HepG2 (cell line): ENCODE data around the gene KCNH6. TPM values are rescaled to one million over a fixed set of nuclear protein-coding genes. Genes with fewer than 3 reads are reported as not detected.

Experiments
- CEBPG ChIP-seq: IDR thresholded peaks from 2 replicates; pipeline ENCODE4 v1.6.1; 2016
- FOXP1 ChIP-seq, 2 experiments: fragments of 450-650 bp in 1 of 2; IDR thresholded peaks; 2 replicates each; pipeline ENCODE4 v1.6.1; 2017 to 2018; ENCODE audit warnings: antibody characterized with exemption in 1 of 2
- HIVEP1 ChIP-seq: sonication (generic); formaldehyde crosslinking; IDR thresholded peaks from 2 replicates; pipeline ENCODE4 v1.4.0; 2020; ENCODE audit warnings: mild to moderate bottlenecking, missing genetic modification reagents
- IRF2 ChIP-seq: IDR thresholded peaks from 2 replicates; pipeline ENCODE4 v1.6.1; 2018; ENCODE audit warnings: missing genetic modification reagents, missing compliant biosample characterization
- NFKBIZ ChIP-seq: IDR thresholded peaks from 2 replicates; pipeline ENCODE4 v1.6.1; 2018; ENCODE audit warnings: missing genetic modification reagents, missing compliant biosample characterization
- ONECUT2 ChIP-seq: sonication (generic); formaldehyde crosslinking; IDR thresholded peaks from 2 replicates; pipeline ENCODE4 v1.4.0; 2020; ENCODE audit warnings: missing genetic modification reagents
- TBX3 ChIP-seq: fragments of 450-650 bp; IDR thresholded peaks from 2 replicates; pipeline ENCODE4 v1.6.1; 2017; ENCODE audit warnings: antibody characterized with exemption, mild to moderate bottlenecking, inconsistent platforms, borderline replicate concordance
- TCF12 ChIP-seq, 2 experiments: fragments of 450-650 bp in 1 of 2; sonication (generic) in 1 of 2; formaldehyde crosslinking in 1 of 2; IDR thresholded peaks; 2 replicates each; pipeline versions ENCODE4 v1.6.1 to v1.8.0; 2017 to 2022; ENCODE audit warnings: antibody characterized with exemption in 1 of 2, mild to moderate bottlenecking in 1 of 2, missing genetic modification reagents in 1 of 2, moderate library complexity in 1 of 2
- TGIF2 ChIP-seq: IDR thresholded peaks from 2 replicates; pipeline ENCODE4 v1.6.1; 2016; ENCODE audit warnings: control low read depth, missing compliant biosample characterization
- TSC22D2 ChIP-seq: sonication (generic); formaldehyde crosslinking; IDR thresholded peaks from 2 replicates; pipeline ENCODE4 v1.5.1; 2020; ENCODE audit warnings: missing genetic modification reagents, mild to moderate bottlenecking, borderline replicate concordance
- ZNF350 ChIP-seq: sonication (generic); formaldehyde crosslinking; IDR thresholded peaks from 2 replicates; pipeline ENCODE4 v1.4.0; 2020; ENCODE audit warnings: mild to moderate bottlenecking, low read depth, missing genetic modification reagents, borderline replicate concordance
- ZNF501 ChIP-seq: sonication (generic); formaldehyde crosslinking; IDR thresholded peaks from 2 replicates; pipeline ENCODE4 v1.5.1; 2020; ENCODE audit warnings: mild to moderate bottlenecking, moderate library complexity, missing genetic modification reagents
- ZNF569 ChIP-seq: sonication (generic); formaldehyde crosslinking; IDR thresholded peaks from 2 replicates; pipeline ENCODE4 v1.5.0; 2020; ENCODE audit warnings: mild to moderate bottlenecking, missing genetic modification reagents, moderate library complexity, borderline replicate concordance
- ZNF605 ChIP-seq: sonication (generic); formaldehyde crosslinking; IDR thresholded peaks from 2 replicates; pipeline ENCODE4 v1.8.0; 2022; ENCODE audit warnings: mild to moderate bottlenecking, missing genetic modification reagents
- ZNF883 ChIP-seq: sonication (generic); formaldehyde crosslinking; IDR thresholded peaks from 2 replicates; pipeline ENCODE4 v1.5.1; 2020; ENCODE audit warnings: mild to moderate bottlenecking, missing genetic modification reagents; ENCODE audit errors: not compliant biosample characterization
- polyA plus RNA-seq, 8 experiments: library from polyadenylated mRNA; depleted of rRNA in 3 of 8; stranded (reverse) in 7 of 8; unstranded in 1 of 8; fragments of >200 nt; fragmentation: Illumina TruSeq in 4 of 8; extraction: Trizol in 4 of 8; gene quantifications; 2 replicates each; pipeline versions ENCODE4 v1.2.1 to v1.2.3, GENCODE V29; 2011 to 2016; ENCODE audit warnings: low read depth in 4 of 8, missing spikeins in 1 of 8, mixed read lengths in 1 of 8; ENCODE audit not compliant: insufficient read depth in 1 of 8
- total RNA-seq, 5 experiments: library from RNA; depleted of rRNA; stranded (reverse); fragments of >200 nt; fragmentation: Illumina TruSeq; extraction: Trizol; gene quantifications; 2 replicates each; pipeline ENCODE4 v1.2.3, GENCODE V29; 2016; ENCODE audit warnings: low read depth in 1 of 5
- TF ChIP-seq, protein P1 (sequence below): sonication (generic); formaldehyde crosslinking; conservative IDR thresholded peaks from 2 replicates; pipeline ENCODE4 v1.8.1; 2023; ENCODE audit warnings: missing genetic modification reagents
- TF ChIP-seq, protein P2 (sequence below): sonication (generic); formaldehyde crosslinking; IDR thresholded peaks from 2 replicates; pipeline ENCODE4 v1.8.1; 2023; ENCODE audit warnings: mild to moderate bottlenecking, missing genetic modification reagents
- TF ChIP-seq, protein P3 (sequence below): IDR thresholded peaks from 2 replicates; pipeline ENCODE4 v1.6.1; 2016; ENCODE audit warnings: missing genetic modification reagents, missing compliant biosample characterization
- TF ChIP-seq, protein P4 (sequence below): sonication (generic); formaldehyde crosslinking; IDR thresholded peaks from 2 replicates; pipeline ENCODE4 v1.5.0; 2020; ENCODE audit warnings: mild to moderate bottlenecking, missing genetic modification reagents
- TF ChIP-seq, protein P5 (sequence below): sonication (generic); formaldehyde crosslinking; IDR thresholded peaks from 2 replicates; pipeline ENCODE4 v1.9.0; 2021; ENCODE audit warnings: missing genetic modification reagents, mild to moderate bottlenecking, borderline replicate concordance

KCNH6 gene
- total and polyA plus RNA-seq, 2 of the 13 experiments (the other 11 are each of a cell fraction or from before 2014, with no cell fraction given), result 0.05 to 0.18 TPM

DNA sequence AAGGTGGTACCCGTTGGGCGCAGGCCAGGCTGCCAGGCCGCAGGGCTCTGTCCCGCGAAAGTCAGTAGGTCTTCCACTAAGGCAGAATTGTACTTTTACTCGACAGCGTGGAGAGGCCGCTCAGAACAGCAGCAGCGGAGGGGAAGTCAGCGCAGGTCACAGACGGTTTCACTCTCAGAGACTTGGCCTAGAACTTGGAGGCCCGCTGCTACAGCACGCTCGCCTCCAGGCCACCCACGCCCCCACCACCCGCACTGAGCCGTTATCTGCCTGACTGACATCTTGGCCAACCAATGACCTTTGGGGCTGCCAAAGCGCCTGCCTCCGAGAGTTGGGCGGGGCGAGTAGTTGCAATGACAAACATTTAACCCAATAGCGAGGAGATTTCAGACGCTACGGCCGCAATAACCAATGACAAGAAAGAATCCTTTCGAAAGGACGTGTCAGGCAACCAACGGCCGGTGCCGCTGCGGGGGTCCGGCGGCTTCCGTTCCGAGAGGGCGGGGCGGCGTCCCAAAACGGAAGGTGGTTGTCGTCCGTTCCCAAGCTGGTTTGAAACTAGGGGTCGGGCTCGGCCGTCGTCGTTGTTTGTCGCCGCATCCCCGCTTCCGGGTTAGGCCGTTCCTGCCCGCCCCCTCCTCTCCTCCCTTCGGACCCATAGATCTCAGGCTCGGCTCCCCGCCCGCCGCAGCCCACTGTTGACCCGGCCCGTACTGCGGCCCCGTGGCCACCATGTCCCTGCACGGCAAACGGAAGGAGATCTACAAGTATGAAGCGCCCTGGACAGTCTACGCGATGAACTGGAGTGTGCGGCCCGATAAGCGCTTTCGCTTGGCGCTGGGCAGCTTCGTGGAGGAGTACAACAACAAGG is 27.0 kb downstream of the KCNH6 start, which contains the start of gene DCAF7 (continued):
- peak; percentile 40 for TF ChIP-seq ZNF883 (CRISPR knock-in tag)
- TF ChIP-seq, protein P1, sequence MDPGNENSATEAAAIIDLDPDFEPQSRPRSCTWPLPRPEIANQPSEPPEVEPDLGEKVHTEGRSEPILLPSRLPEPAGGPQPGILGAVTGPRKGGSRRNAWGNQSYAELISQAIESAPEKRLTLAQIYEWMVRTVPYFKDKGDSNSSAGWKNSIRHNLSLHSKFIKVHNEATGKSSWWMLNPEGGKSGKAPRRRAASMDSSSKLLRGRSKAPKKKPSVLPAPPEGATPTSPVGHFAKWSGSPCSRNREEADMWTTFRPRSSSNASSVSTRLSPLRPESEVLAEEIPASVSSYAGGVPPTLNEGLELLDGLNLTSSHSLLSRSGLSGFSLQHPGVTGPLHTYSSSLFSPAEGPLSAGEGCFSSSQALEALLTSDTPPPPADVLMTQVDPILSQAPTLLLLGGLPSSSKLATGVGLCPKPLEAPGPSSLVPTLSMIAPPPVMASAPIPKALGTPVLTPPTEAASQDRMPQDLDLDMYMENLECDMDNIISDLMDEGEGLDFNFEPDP (CRISPR knock-in tag), result no peak
- peak; percentile 97; the same call in 1 of the 2 replicates for TF ChIP-seq ZNF605 (CRISPR knock-in tag)
- no peak; the same call in 1 of the 2 replicates for TF ChIP-seq TGIF2
- peak; percentile 39 for TF ChIP-seq IRF2 (CRISPR knock-in tag)
- TF ChIP-seq ZNF350, result peak; percentile 83
- no peak; the same call in none of the 2 replicates for TF ChIP-seq NFKBIZ (CRISPR knock-in tag)
- TF ChIP-seq, protein P2, sequence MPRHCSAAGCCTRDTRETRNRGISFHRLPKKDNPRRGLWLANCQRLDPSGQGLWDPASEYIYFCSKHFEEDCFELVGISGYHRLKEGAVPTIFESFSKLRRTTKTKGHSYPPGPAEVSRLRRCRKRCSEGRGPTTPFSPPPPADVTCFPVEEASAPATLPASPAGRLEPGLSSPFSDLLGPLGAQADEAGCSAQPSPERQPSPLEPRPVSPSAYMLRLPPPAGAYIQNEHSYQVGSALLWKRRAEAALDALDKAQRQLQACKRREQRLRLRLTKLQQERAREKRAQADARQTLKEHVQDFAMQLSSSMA (CRISPR knock-in tag), result peak; percentile 57; the same call in 1 of the 2 replicates
- peak; percentile 48; the same call in 1 of the 2 replicates for TF ChIP-seq ONECUT2
- no peak for TF ChIP-seq TCF12 (IDR thresholded peaks at IDR 0.05)
- no peak; the same call in none of the 2 replicates for TF ChIP-seq TCF12 (CRISPR knock-in tag; IDR thresholded peaks at IDR 0.05)
- TF ChIP-seq, protein P3, sequence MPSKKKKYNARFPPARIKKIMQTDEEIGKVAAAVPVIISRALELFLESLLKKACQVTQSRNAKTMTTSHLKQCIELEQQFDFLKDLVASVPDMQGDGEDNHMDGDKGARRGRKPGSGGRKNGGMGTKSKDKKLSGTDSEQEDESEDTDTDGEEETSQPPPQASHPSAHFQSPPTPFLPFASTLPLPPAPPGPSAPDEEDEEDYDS, result peak; percentile 89
- TF ChIP-seq, protein P4, sequence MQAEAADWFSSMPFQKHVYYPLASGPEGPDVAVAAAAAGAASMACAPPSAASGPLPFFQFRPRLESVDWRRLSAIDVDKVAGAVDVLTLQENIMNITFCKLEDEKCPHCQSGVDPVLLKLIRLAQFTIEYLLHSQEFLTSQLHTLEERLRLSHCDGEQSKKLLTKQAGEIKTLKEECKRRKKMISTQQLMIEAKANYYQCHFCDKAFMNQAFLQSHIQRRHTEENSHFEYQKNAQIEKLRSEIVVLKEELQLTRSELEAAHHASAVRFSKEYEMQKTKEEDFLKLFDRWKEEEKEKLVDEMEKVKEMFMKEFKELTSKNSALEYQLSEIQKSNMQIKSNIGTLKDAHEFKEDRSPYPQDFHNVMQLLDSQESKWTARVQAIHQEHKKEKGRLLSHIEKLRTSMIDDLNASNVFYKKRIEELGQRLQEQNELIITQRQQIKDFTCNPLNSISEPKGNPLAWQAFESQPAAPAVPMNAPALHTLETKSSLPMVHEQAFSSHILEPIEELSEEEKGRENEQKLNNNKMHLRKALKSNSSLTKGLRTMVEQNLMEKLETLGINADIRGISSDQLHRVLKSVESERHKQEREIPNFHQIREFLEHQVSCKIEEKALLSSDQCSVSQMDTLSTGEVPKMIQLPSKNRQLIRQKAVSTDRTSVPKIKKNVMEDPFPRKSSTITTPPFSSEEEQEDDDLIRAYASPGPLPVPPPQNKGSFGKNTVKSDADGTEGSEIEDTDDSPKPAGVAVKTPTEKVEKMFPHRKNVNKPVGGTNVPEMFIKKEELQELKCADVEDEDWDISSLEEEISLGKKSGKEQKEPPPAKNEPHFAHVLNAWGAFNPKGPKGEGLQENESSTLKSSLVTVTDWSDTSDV (CRISPR knock-in tag), result no peak; the same call in 1 of the 2 replicates
- TF ChIP-seq, protein P5, sequence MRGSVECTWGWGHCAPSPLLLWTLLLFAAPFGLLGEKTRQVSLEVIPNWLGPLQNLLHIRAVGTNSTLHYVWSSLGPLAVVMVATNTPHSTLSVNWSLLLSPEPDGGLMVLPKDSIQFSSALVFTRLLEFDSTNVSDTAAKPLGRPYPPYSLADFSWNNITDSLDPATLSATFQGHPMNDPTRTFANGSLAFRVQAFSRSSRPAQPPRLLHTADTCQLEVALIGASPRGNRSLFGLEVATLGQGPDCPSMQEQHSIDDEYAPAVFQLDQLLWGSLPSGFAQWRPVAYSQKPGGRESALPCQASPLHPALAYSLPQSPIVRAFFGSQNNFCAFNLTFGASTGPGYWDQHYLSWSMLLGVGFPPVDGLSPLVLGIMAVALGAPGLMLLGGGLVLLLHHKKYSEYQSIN (CRISPR knock-in tag), result no peak
- peak; percentile 2; the same call in 1 of the 2 replicates for TF ChIP-seq CEBPG (CRISPR knock-in tag)
- no peak for TF ChIP-seq FOXP1 (IDR thresholded peaks at IDR 0.05)
- no peak for TF ChIP-seq FOXP1 (CRISPR knock-in tag; IDR thresholded peaks at IDR 0.05)
- TF ChIP-seq TBX3, result no peak
- 0 out of 2 replicates have a peak, but pooled peaks have one; percentile 75 for TF ChIP-seq TSC22D2 (CRISPR knock-in tag)
- peak; percentile 93 for TF ChIP-seq ZNF501 (CRISPR knock-in tag)
- TF ChIP-seq ZNF569 (CRISPR knock-in tag), result peak; percentile 74; the same call in 1 of the 2 replicates
- TF ChIP-seq HIVEP1 (CRISPR knock-in tag), result peak; percentile 50; the same call in 1 of the 2 replicates
